Left cardiac atrium (tissue), 4 donors: ENCODE data around the gene SELENOM. TPM values are rescaled to one million over a fixed set of nuclear protein-coding genes. Genes with fewer than 3 reads are reported as not detected.

Experiments used
- ATAC-seq, 2 donors: fragments of 200-7000 bp; cut with Tn5 transposase; one replicate each; pipeline ENCODE4 v1.9.1; 2020; ENCODE audit warnings: mild to moderate bottlenecking in 2 of 2, moderate library complexity in 2 of 2
- DNase-seq: peaks from one replicate; pipeline ENCODE4 v3.0.0-alpha.2; 2020
- intact Hi-C, 2 donors: fragments of 100-400 bp; cut with DNase I; formaldehyde crosslinking; loops; one replicate each; pipeline versions ENCODE4 v1.14.1 to v1.15.1; 2022 to 2023
- long read RNA-seq: library from polyadenylated mRNA; unstranded; transcript quantifications from one replicate; pipeline ENCODE4 v2.0.0, GENCODE V29; 2021
- total RNA-seq, 2 donors: library from RNA; stranded (reverse); fragmentation: NEBNext Ultra II Directional; extraction: Animal tissue kit (Norgen Biotek cat#: 25700); gene quantifications; one replicate each; pipeline ENCODE4 v1.2.1, GENCODE V29; 2021
- donor health status: DM: no; HTN: yes; CAD: no.
- donor health status: DM: no; HTN: yes; CAD: no; lungs with severe emphysema.
- donor health status: DM: yes; HTN: yes; CAD: no.
- donor health status: Dilated cardiomyopathy.

Gene SELENOM
- 100 to 1,000 TPM; 118 to 145 TPM for total RNA-seq
- long read RNA-seq, transcript SELENOM-201 (5 exons, 694 nt), result major isoform, 16 of 41 reads
- long read RNA-seq, partial matches to known transcripts, result 0 of 41 reads
- long read RNA-seq, other reads (novel, unspliced or antisense), result 21 of 41 reads

- ATAC-seq (peak; percentile 94 to 95), DNase-seq (peak; percentile 97)
- intact Hi-C loops, result loop anchor here (1.0 to 5.0 kb wide), 2 partner anchors 40 to 41 kb away; no protein-coding TSS in a partner anchor
Observed at GRCh38 chr22:31107178-31107893, at the start of gene SELENOM. TSS of gene SELENOM (minus strand) at chr22:31107568. CDS start at chr22:31107505, 63 bp downstream.

GRCh38 chr22:31155422-31155821, 48.1 kb upstream of the SELENOM start:
- no peak for DNase-seq
- intact Hi-C loops, result loop anchor here in 1 of 2 donors (10.0 kb wide), 2 partner anchors 71 to 211 kb away; partner anchors contain the start of gene SMTN
- ATAC-seq, result no peak

- ATAC-seq, result no peak
- DNase-seq, result no peak
- intact Hi-C loops, result loop anchor here in 1 of 2 donors (10.0 kb wide), 2 partner anchors 70 to 210 kb away; partner anchors contain the start of gene SMTN
Observed at GRCh38 chr22:31154975-31155374, 47.6 kb upstream of the SELENOM start.

GRCh38 chr22:31153357-31153756, 46.0 kb upstream of the SELENOM start:
- DNase-seq (no peak), ATAC-seq (no peak)
- intact Hi-C loops, result loop anchor here in 1 of 2 donors (10.0 kb wide), 2 partner anchors 69 to 209 kb away; partner anchors contain the start of gene SMTN

GRCh38 chr22:31151872-31152271, 44.5 kb upstream of the SELENOM start:
- no peak for ATAC-seq
- DNase-seq, result no peak
- intact Hi-C loops, result loop anchor here in 1 of 2 donors (10.0 kb wide), 2 partner anchors 67 to 207 kb away; partner anchors contain the start of gene SMTN

GRCh38 chr22:31150615-31151014, 43.2 kb upstream of the SELENOM start:
- no peak for DNase-seq
- no peak for ATAC-seq
- intact Hi-C loops, result loop anchor here in 1 of 2 donors (10.0 kb wide), 2 partner anchors 66 to 206 kb away; partner anchors contain the start of gene SMTN

GRCh38 chr22:31148953-31149627, 41.7 kb upstream of the SELENOM start:
- peak; percentile 82 for DNase-seq
- peak; percentile 97 for ATAC-seq
- intact Hi-C loops, result loop anchor here (1.0 to 5.0 kb wide), 4 partner anchors 42 to 200 kb away; partner anchors contain the start of gene SELENOM (in 2 of the 2)

GRCh38 chr22:31148488-31148887, 41.1 kb upstream of the SELENOM start:
- peak; percentile 70 to 77 for ATAC-seq
- intact Hi-C loops, result loop anchor here (1.0 to 5.0 kb wide), 4 partner anchors 41 to 200 kb away; partner anchors contain the start of gene SELENOM (in 2 of the 2)
- DNase-seq, result no peak

GRCh38 chr22:31144223-31144622, 36.9 kb upstream of the SELENOM start:
- ATAC-seq (no peak), DNase-seq (no peak)
- intact Hi-C loops, result no loop called here

GRCh38 chr22:31143537-31143936, 36.2 kb upstream of the SELENOM start:
- DNase-seq (no peak), ATAC-seq (peak; percentile 52 to 83)
- intact Hi-C loops, result no loop called here

- ATAC-seq (peak; percentile 15 to 42), DNase-seq (no peak)
- intact Hi-C loops, result no loop called here
Observed at GRCh38 chr22:31143038-31143437, 35.7 kb upstream of the SELENOM start.

GRCh38 chr22:31142285-31142684, 34.9 kb upstream of the SELENOM start:
- intact Hi-C loops, result no loop called here
- no peak for ATAC-seq
- DNase-seq, result no peak

GRCh38 chr22:31141551-31141950, 34.2 kb upstream of the SELENOM start:
- no peak for DNase-seq
- intact Hi-C loops, result no loop called here
- no peak for ATAC-seq

- DNase-seq (no peak), ATAC-seq (no peak)
- intact Hi-C loops, result no loop called here
Observed at GRCh38 chr22:31140746-31141145, 33.4 kb upstream of the SELENOM start.

- ATAC-seq (peak in 1 of 2 donors; percentile 20), DNase-seq (no peak)
- intact Hi-C loops, result no loop called here
Observed at GRCh38 chr22:31139866-31140716, 32.7 kb upstream of the SELENOM start, which contains the start of gene PLA2G3. TSS of gene PLA2G3 (minus strand) at chr22:31140508. CDS start at chr22:31140354, 154 bp downstream.

GRCh38 chr22:31139066-31139465, 31.7 kb upstream of the SELENOM start:
- intact Hi-C loops, result no loop called here
- no peak for ATAC-seq
- DNase-seq, result no peak

- DNase-seq (no peak), ATAC-seq (no peak)
- intact Hi-C loops, result no loop called here
Observed at GRCh38 chr22:31138126-31138525, 30.8 kb upstream of the SELENOM start.

- ATAC-seq (no peak), DNase-seq (no peak)
- intact Hi-C loops, result no loop called here
Observed at GRCh38 chr22:31137721-31138120, 30.4 kb upstream of the SELENOM start.

- intact Hi-C loops, result no loop called here
- ATAC-seq, result no peak
- DNase-seq, result no peak
Observed at GRCh38 chr22:31136711-31137110, 29.3 kb upstream of the SELENOM start.
